Upper lobe of right lung (tissue), 1 donor: ENCODE data around the gene MIPOL1. TPM values are rescaled to one million over a fixed set of nuclear protein-coding genes. Genes with fewer than 3 reads are reported as not detected.
A peak's percentile ranks its signal among the peaks of the same experiment; 100 is the strongest.

Source experiments
- ATAC-seq: fragments of 200-7000 bp; cut with Tn5 transposase; one replicate; pipeline ENCODE4 v1.9.1; 2020; ENCODE audit warnings: mild to moderate bottlenecking, moderate library complexity
- DNase-seq: peaks from one replicate; pipeline ENCODE4 v3.0.0-alpha.2; 2020
- H3K27ac ChIP-seq: fragments of 200-600 bp; one replicate; pipeline ENCODE4 v1.8.0; 2022
- H3K27me3 ChIP-seq: fragments of 200-600 bp; one replicate; pipeline ENCODE4 v1.8.0; 2022; ENCODE audit warnings: mild to moderate bottlenecking
- H3K36me3 ChIP-seq: fragments of 200-600 bp; one replicate; pipeline ENCODE4 v1.8.0; 2022
- H3K4me1 ChIP-seq: fragments of 200-600 bp; one replicate; pipeline ENCODE4 v1.8.0; 2022
- H3K4me3 ChIP-seq: fragments of 200-600 bp; one replicate; pipeline ENCODE4 v1.8.0; 2022; ENCODE audit warnings: mild to moderate bottlenecking
- H3K9me3 ChIP-seq: fragments of 200-600 bp; one replicate; pipeline ENCODE4 v1.8.0; 2022
- CTCF ChIP-seq: fragments of 200-600 bp; IDR thresholded peaks from one replicate; pipeline ENCODE4 v1.8.0; 2022; ENCODE audit warnings: antibody characterized with exemption
- intact Hi-C: fragments of 100-400 bp; cut with DNase I; formaldehyde crosslinking; loops from one replicate; pipeline ENCODE4 v1.11.0; 2022
- total RNA-seq: library from RNA; stranded (reverse); fragmentation: NEBNext Ultra II Directional; extraction: Animal tissue kit (Norgen Biotek cat#: 25700); gene quantifications from one replicate; pipeline ENCODE4 v1.2.1, GENCODE V29; 2021
- donor health status: DM: no; HTN: yes; CAD: no; lungs with severe emphysema.

Gene MIPOL1
- total RNA-seq, 1 donor from 2014 or later = 10.0 TPM

DNA sequence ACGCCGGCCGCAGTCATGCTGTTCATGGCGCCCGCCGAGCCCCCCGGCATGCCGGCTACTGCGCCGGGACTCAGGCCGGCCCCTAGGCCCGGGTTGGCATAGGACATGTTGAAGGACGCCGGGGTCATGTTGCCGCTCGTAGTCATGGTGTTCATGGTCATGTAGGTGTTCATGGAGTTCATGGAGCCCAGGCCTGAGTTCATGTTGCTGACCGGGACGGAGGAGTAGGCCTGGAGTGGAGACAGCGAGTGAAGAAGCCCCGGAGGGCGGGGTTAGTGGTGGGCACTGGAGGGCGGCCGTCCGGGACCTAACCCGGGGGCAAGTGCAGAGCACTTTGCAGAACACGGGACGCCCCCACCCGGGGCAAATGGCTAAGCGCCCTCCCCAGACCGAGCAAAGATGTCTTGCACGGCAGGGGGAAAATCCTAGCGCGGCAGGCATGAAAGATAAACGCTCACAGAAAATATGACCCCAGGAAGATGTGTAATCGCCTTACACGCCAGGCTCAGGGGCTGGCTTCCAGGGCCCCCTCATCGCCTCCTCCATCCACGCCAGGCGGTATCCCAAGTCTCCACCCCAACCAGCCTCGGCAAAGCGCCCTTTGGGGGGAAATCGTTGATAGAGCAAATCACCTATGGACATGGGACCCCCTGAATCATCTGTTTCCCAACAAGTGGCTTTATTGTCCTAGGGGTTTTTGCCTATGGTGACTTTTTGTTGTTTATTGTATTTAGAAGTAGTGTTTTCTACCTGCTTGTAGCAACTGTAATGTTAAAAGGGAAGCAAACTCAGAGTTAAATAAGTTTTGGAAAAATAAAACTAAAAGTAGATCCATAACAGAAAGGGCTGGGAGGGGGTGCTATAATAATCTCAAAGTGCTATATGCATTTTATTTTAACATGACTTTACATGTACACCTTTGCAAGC lies 395.0 kb downstream of the MIPOL1 start:
- DNase-seq = peak; percentile 73
- intact Hi-C loops = no loop called here
- Histone ChIP-seq H3K9me3 (no peaks in the 10 kb centered on the region), H3K4me3 (peak overlapping the region; percentile 54), H3K36me3 (no peaks in the 10 kb centered on the region), H3K27me3 (peaks cover 89% of the 10 kb centered on the region), H3K4me1 (peaks cover 13% of the 10 kb centered on the region), H3K27ac (peak overlapping the region; percentile 82)
- TF ChIP-seq CTCF = no peak
- no peak for ATAC-seq

GRCh38 chr14:37593511-37594237 lies 395.9 kb downstream of the MIPOL1 start:
- DNase-seq = no peak
- no peaks in the 10 kb centered on the region for H3K9me3 ChIP-seq
- peak overlapping the region; percentile 82 for H3K27ac ChIP-seq
- TF ChIP-seq CTCF = no peak
- no peaks in the 10 kb centered on the region for H3K36me3 ChIP-seq
- intact Hi-C loops = no loop called here
- H3K27me3 ChIP-seq = peaks cover 89% of the 10 kb centered on the region
- H3K4me1 ChIP-seq = peaks cover 13% of the 10 kb centered on the region
- ATAC-seq = no peak
- H3K4me3 ChIP-seq = peak overlapping the region; percentile 54

GRCh38 chr14:37594238-37594970 lies 396.7 kb downstream of the MIPOL1 start:
- peak overlapping the region; percentile 54 for H3K4me3 ChIP-seq
- peak; percentile 78 for DNase-seq
- peak; percentile 24 for ATAC-seq
- no peaks in the 10 kb centered on the region for H3K36me3 ChIP-seq
- H3K9me3 ChIP-seq = no peaks in the 10 kb centered on the region
- peak overlapping the region; percentile 87 for H3K27ac ChIP-seq
- H3K4me1 ChIP-seq = peaks cover 13% of the 10 kb centered on the region
- H3K27me3 ChIP-seq = peaks cover 89% of the 10 kb centered on the region
- intact Hi-C loops = no loop called here
- TF ChIP-seq CTCF = peak; percentile 71

DNA sequence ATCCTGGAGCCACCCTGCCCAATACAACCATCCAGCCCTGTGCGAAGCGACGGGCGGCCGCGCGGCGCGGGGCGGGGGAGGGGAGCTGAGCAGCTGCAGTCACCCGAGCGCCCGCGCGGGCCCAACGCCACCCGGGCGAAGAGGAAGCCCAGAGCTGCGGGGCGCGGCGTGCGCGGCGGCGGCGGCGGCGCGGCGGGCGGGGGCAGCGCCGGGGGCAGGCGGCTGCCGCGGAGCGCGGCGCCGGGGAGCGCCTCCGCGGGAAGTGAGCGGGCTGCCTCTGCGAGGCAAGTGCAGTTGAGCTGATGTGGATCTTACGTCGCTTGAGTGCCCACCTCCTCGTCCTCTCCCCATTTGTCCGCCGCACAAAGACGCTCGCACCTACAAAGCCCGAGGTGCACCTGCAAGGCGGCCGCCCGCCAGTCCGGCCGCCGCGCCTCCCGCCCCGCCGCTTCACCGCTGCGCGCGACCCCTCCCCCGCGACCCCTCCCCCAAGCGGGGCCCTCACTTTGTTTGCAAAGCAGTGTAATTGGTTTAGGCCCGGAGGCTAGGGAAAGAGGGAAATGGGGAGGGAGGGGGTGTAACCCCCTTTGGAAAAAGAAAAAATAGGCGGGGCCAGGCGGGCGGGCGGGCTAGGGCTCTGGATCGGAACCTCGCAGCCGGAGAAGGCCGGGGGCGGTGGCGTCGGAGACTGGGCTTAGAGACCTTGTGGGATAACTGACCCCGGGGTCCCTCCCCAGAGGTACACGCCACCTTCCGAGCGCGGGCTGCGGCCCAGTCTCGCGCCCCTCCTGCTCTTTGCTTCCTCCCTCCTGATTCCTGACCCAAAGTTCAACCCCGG lies 397.5 kb downstream of the MIPOL1 start, which contains the start of the genes FOXA1 and TTC6:
TSS of gene FOXA1 (minus strand) at position 279 of the 838 bp plus-strand sequence. CDS start at position 2, 277 bp downstream.
TSS of gene TTC6 (plus strand) at position 659 of the 838 bp plus-strand sequence. CDS start 26,436 bp downstream, outside the sequence.
- peaks cover 89% of the 10 kb centered on the region for H3K27me3 ChIP-seq
- TF ChIP-seq CTCF = no peak
- ATAC-seq (peak; percentile 31), DNase-seq (peak; percentile 88)
- intact Hi-C loops = no loop called here
- H3K36me3 ChIP-seq = no peaks in the 10 kb centered on the region
- H3K4me1 ChIP-seq = peaks cover 20% of the 10 kb centered on the region
- H3K9me3 ChIP-seq = no peaks in the 10 kb centered on the region
- peak within 1 kb of the TSS; percentile 54 for H3K4me3 ChIP-seq
- H3K27ac ChIP-seq = peak within 1 kb of the TSS; percentile 87
